Heart left ventricle (tissue), 16 donors: ENCODE measurements around the gene TTC5. TPM values are rescaled to one million over a fixed set of nuclear protein-coding genes. Genes with fewer than 3 reads are reported as not detected.
"Not testable (repeated sequence)": the region's sequence is repeated elsewhere in the genome, so short reads cannot be mapped to it uniquely, and the experiment has no call there.

Experiments used
- ATAC-seq, 4 donors: fragments of 200-7000 bp; cut with Tn5 transposase; one replicate each; pipeline ENCODE4 v1.9.1; 2020 to 2022; ENCODE audit warnings: moderate library complexity in 4 of 4, mild to moderate bottlenecking in 3 of 4, moderate number of reproducible peaks in 1 of 4
- DNase-seq, 5 donors: peaks; one replicate each; pipeline ENCODE4 v3.0.0-alpha.2; 2020
- H3K27ac ChIP-seq, 12 donors: fragments of 200-600 bp; sonication (generic) in 4 of 12; one replicate each; pipeline versions ENCODE4 v1.5.0 to v1.8.0; 2016 to 2022; ENCODE audit warnings: mild to moderate bottlenecking in 2 of 12
- H3K27me3 ChIP-seq, 9 donors: fragments of 200-600 bp; sonication (generic) in 2 of 9; one replicate each; pipeline versions ENCODE4 v1.5.1 to v1.8.0; 2016 to 2022; ENCODE audit warnings: mild to moderate bottlenecking in 3 of 9
- H3K36me3 ChIP-seq, 9 donors: fragments of 200-600 bp; sonication (generic) in 2 of 9; one replicate each; pipeline versions ENCODE4 v1.5.0 to v1.8.0; 2018 to 2022; ENCODE audit warnings: mild to moderate bottlenecking in 2 of 9
- H3K4me1 ChIP-seq, 12 donors: fragments of 200-600 bp; sonication (generic) in 4 of 12; one replicate each; pipeline versions ENCODE4 v1.5.0 to v1.8.0; 2016 to 2022; ENCODE audit warnings: mild to moderate bottlenecking in 3 of 12
- H3K4me3 ChIP-seq, 12 donors: fragments of 200-600 bp; sonication (generic) in 4 of 12; one replicate each; pipeline versions ENCODE4 v1.5.0 to v1.8.0; 2017 to 2022; ENCODE audit warnings: mild to moderate bottlenecking in 9 of 12, moderate library complexity in 4 of 12
- H3K9me3 ChIP-seq, 12 donors: fragments of 200-600 bp; sonication (generic) in 4 of 12; one replicate each; pipeline versions ENCODE4 v1.5.0 to v1.8.0; 2016 to 2022; ENCODE audit warnings: mild to moderate bottlenecking in 1 of 12
- CTCF ChIP-seq, 12 donors: fragments of 200-600 bp; sonication (generic) in 4 of 12; IDR thresholded peaks; one replicate each; pipeline versions ENCODE4 v1.5.0 to v1.8.0; 2018 to 2022; ENCODE audit warnings: antibody characterized with exemption in 12 of 12, mild to moderate bottlenecking in 5 of 12
- POLR2A ChIP-seq, 2 donors: fragments of 450-650 bp; IDR thresholded peaks; one replicate each; pipeline ENCODE4 v1.6.1; 2017; ENCODE audit warnings: antibody characterized with exemption in 2 of 2, mild to moderate bottlenecking in 2 of 2, moderate library complexity in 2 of 2
- WGBS, 4 donors: extraction: QIAGEN DNeasy Blood & Tissue Kit in 2 of 4; methylation state at CpG; one replicate each; pipeline versions ENCODE4 v1.1.5 to v1.1.7; 2013 to 2018; 5-methylcytosine and 5-hydroxymethylcytosine counted together
- intact Hi-C, 10 donors: fragments of 100-400 bp; cut with DNase I; formaldehyde crosslinking; loops; one replicate each; pipeline versions ENCODE4 v1.11.1 to v1.14.2; 2022
- polyA plus RNA-seq, 2 donors: library from polyadenylated mRNA; stranded (reverse); fragments of 200-250 nt; gene quantifications; one replicate each; pipeline ENCODE4 v1.2.3, GENCODE V29; 2013
- total RNA-seq, 9 donors: library from RNA; depleted of rRNA in 2 of 9; stranded (reverse); fragments of >200 nt in 2 of 9; fragmentation: NEBNext Ultra II Directional in 3 of 9; extraction: Animal tissue kit (Norgen Biotek cat#: 25700) in 3 of 9; gene quantifications; one replicate each; pipeline versions ENCODE4 v1.1.0 to v1.2.4, GENCODE V29; 2016 to 2023
- donor health status: ischemic (EF 13 %, LVEDD 7.1; RV severe dilation, severe dysfunction).
- donor health status: healthy with polysubstance abuse.
- donor health status: DM: no; HTN: yes; CAD: no.
- donor health status: DM: no; HTN: no; CAD: no.
- donor health status: ischemic (EF 25% LVEDD 6.9; RV normal size, moderate dysfunction).
- donor health status: ischemic (EF 25% LVEDD 5.7; RV mildly dilated, moderate dysfunction).
- donor health status: healthy.
- donor health status: DM: yes; HTN: yes; CAD: no.
- donor health status: ischemic (EF 35%, LVEDD 5.7; RV mildly dilated, moderate dysfunction).
- donor health status: nonischemic (EF 11% LVEDD 7.7; RV severe dilation, severe dysfunction).
- donor health status: DM: yes; HTN: yes; CAD: no.
- donor health status: PGD.
- donor health status: ischemic (EF 29% LVEDD 5.4; RV normal size, mild dysfunction).
- donor health status: nonischemic (EF 23%, LVEDD 6.1; RV moderate dilation, normal function).

The TTC5 gene
- total and polyA plus RNA-seq, 11 donors, result 3.2 to 17.0 (median 8.7) TPM

- DNase-seq, result peak in 2 of 5 donors; percentile 27 to 34
Measured at GRCh38 chr14:20278414-20278813, 27.3 kb downstream of the TTC5 start.

GRCh38 chr14:20277409-20277808 lies 28.3 kb downstream of the TTC5 start:
- ATAC-seq (no peak), DNase-seq (no peak)
- TF ChIP-seq CTCF (IDR thresholded peaks at IDR 0.05) (no peak), POLR2A (IDR thresholded peaks at IDR 0.05) (no peak)
- Histone ChIP-seq H3K36me3 (peaks cover 0 to 7% (median 0%) of the 10 kb centered on the region in 9 donors), H3K27me3 (no peaks in the 10 kb centered on the region), H3K27ac (no peak overlapping the region), H3K9me3 (peaks cover 0 to 29% (median 4%) of the 10 kb centered on the region in 12 donors), H3K4me1 (no peaks in the 10 kb centered on the region), H3K4me3 (no peak overlapping the region)
- intact Hi-C loops, result no loop called here
- WGBS, 4 donors, result 75 to 99% (median 98%) methylated on average over 2 of the region's 2 CpGs

More at GRCh38 chr14:20278414-20278813, 27.3 kb downstream of the TTC5 start:
- WGBS, 4 donors, result 22 to 50% (median 41%) methylated on average over 1 of the region's 1 CpG
- no peak overlapping the region for H3K27ac ChIP-seq
- H3K27me3 ChIP-seq, result no peaks in the 10 kb centered on the region
- no peak for ATAC-seq
- peaks cover 0 to 7% (median 0%) of the 10 kb centered on the region in 9 donors for H3K36me3 ChIP-seq
- peaks cover 0 to 20% (median 4%) of the 10 kb centered on the region in 12 donors for H3K9me3 ChIP-seq
- intact Hi-C loops, result no loop called here
- no peaks in the 10 kb centered on the region for H3K4me1 ChIP-seq
- H3K4me3 ChIP-seq, result no peak overlapping the region
- TF ChIP-seq CTCF (IDR thresholded peaks at IDR 0.05) (no peak), POLR2A (IDR thresholded peaks at IDR 0.05) (no peak)

- WGBS, 4 donors, result 96 to 100% (median 99%) methylated on average over 2 of the region's 2 CpGs
- intact Hi-C loops, result no loop called here
- H3K4me3 ChIP-seq, result no peak overlapping the region
- TF ChIP-seq CTCF (IDR thresholded peaks at IDR 0.05) (no peak), POLR2A (IDR thresholded peaks at IDR 0.05) (no peak)
- no peak overlapping the region for H3K27ac ChIP-seq
- H3K9me3 ChIP-seq, result peaks cover 0 to 35% (median 4%) of the 10 kb centered on the region in 12 donors
- H3K27me3 ChIP-seq, result no peaks in the 10 kb centered on the region
- ATAC-seq (no peak), DNase-seq (no peak)
- H3K4me1 ChIP-seq, result no peaks in the 10 kb centered on the region
- H3K36me3 ChIP-seq, result peaks cover 0 to 3% (median 0%) of the 10 kb centered on the region in 9 donors
Measured at GRCh38 chr14:20274062-20274461, 31.7 kb downstream of the TTC5 start.

GRCh38 chr14:20264361-20264760 lies 41.4 kb downstream of the TTC5 start:
- ATAC-seq, intact Hi-C loops: not testable (repeated sequence)

GRCh38 chr14:20262642-20263128 lies 43.1 kb downstream of the TTC5 start:
- intact Hi-C loops, result no loop called here
- H3K27me3 ChIP-seq, result no peaks in the 10 kb centered on the region
- peaks cover 0 to 3% (median 0%) of the 10 kb centered on the region in 12 donors for H3K9me3 ChIP-seq
- H3K4me3 ChIP-seq, result no peak overlapping the region
- ATAC-seq, result no peak
- WGBS, 4 donors, result 29 to 45% (median 37%) methylated on average over 3 of the region's 3 CpGs
- TF ChIP-seq POLR2A (IDR thresholded peaks at IDR 0.05) (no peak), CTCF (IDR thresholded peaks at IDR 0.05) (no peak)
- DNase-seq, result no peak
- no peaks in the 10 kb centered on the region for H3K36me3 ChIP-seq
- no peaks in the 10 kb centered on the region for H3K4me1 ChIP-seq
- H3K27ac ChIP-seq, result no peak overlapping the region

More at GRCh38 chr14:20264361-20264760, 41.4 kb downstream of the TTC5 start:
- H3K27me3 ChIP-seq, H3K4me3 ChIP-seq, H3K4me1 ChIP-seq, H3K27ac ChIP-seq, DNase-seq, H3K36me3 ChIP-seq, H3K9me3 ChIP-seq: not testable (repeated sequence)
- WGBS, 4 donors, result 93 to 97% (median 94%) methylated on average over 5 of the region's 5 CpGs
